Stimulated activated CD4-positive, alpha-beta T cell treated with anti-CD3 and anti-CD28 coated beads, Interleukin-2, amount 100 ng/mL, for 4 hours (primary cell): ENCODE data around the gene CPOX.

ENCODE experiments used
- DNase-seq: peaks from one replicate; pipeline ENCODE4 v3.0.0-alpha.2; 2020; ENCODE audit warnings: low read depth

Gene CPOX

DNA sequence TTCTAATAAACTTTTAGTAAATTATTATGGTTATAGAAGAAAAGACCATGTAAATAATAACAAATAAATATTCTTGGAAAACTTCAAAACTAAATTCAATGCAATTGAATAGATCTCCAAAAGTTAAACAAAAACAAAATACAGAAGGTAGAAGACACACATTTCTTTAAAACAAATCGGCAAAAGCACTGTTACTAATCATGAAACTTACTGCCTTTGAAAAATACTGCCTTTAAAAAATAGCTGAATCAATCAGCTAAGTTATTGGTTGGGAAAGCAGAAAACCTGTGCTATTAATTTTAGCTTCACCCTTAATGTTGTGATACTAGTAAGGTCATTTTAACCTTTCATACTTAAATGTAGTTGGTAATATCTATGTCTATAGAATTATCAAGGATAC lies 58.7 kb downstream of the CPOX start:
- DNase-seq, result no peak

DNA sequence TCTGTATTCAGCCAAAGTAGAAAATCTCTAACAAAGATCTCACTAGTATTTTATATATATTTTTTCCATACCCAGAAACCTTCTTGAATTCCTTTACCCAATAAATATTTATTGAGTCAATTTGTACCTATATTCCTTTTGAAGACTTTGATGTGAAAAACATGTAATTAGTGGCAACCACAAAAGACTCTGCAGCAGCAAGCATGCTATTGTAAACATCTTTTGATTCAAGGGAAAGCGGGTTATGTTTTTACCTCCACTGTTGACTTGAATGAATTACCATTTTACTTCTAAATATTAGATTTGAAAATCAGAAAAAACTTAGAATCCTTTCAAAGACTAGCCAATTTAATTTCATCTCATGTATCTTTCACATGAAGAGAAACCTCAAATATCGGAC lies 59.2 kb downstream of the CPOX start:
- no peak for DNase-seq

DNA sequence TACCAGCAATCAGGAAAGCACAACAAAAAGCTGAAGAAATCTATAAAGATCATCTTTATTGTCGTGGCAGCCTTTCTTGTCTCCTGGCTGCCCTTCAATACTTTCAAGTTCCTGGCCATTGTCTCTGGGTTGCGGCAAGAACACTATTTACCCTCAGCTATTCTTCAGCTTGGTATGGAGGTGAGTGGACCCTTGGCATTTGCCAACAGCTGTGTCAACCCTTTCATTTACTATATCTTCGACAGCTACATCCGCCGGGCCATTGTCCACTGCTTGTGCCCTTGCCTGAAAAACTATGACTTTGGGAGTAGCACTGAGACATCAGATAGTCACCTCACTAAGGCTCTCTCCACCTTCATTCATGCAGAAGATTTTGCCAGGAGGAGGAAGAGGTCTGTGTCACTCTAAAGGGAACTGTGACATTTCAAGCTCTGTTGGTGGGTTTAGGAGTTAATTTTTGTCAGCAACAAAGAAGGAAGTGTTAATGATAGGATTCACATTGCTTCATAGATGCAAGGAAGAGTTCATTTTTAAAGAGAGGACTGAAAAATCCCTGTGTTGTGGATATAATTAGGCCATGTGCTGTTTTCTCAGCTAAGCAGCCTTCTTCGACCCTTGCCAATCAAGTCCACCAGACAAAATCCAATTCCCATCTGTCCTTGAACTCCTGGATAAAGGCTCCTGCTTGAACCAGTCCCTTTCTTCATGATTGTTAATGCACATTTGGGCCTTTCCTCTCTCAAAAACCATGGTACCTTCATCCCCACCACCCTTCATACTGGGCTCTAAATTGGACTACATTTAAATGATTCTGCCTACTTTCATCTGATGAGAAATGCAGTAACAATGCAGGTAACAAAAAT lies 60.5 kb downstream of the CPOX start:
- DNase-seq, result no peak

DNA sequence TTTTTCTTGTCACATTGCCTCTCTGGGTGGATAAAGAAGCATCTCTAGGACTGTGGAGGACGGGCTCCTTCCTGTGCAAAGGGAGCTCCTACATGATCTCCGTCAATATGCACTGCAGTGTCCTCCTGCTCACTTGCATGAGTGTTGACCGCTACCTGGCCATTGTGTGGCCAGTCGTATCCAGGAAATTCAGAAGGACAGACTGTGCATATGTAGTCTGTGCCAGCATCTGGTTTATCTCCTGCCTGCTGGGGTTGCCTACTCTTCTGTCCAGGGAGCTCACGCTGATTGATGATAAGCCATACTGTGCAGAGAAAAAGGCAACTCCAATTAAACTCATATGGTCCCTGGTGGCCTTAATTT lies 61.2 kb downstream of the CPOX start:
- no peak for DNase-seq

DNA sequence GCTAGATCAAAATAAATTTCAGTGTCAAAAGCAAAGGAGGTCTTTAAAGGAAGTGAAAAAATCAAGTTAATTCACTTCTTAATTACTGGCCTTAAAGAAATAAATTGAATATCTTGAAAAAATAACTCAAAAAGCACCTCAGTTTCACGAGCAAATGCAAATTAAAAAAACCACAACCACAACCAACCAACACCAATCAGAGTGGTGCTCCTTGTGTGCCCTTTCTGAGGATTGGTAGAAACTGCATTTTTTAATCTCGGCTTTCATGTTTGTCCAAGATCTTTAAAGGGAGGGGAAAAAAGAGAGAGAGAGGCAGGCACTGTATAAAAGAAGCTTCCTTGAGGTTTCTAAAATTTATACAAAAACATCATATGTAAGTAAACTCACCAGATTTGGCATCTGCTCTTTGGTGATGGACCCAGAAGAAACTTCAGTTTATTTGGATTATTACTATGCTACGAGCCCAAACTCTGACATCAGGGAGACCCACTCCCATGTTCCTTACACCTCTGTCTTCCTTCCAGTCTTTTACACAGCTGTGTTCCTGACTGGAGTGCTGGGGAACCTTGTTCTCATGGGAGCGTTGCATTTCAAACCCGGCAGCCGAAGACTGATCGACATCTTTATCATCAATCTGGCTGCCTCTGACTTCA lies 61.7 kb downstream of the CPOX start, which contains the start of gene GPR15:
TSS of gene GPR15 (plus strand) at position 357 of the 653 bp plus-strand sequence. CDS start at position 413, 56 bp downstream.
- no peak for DNase-seq

DNA sequence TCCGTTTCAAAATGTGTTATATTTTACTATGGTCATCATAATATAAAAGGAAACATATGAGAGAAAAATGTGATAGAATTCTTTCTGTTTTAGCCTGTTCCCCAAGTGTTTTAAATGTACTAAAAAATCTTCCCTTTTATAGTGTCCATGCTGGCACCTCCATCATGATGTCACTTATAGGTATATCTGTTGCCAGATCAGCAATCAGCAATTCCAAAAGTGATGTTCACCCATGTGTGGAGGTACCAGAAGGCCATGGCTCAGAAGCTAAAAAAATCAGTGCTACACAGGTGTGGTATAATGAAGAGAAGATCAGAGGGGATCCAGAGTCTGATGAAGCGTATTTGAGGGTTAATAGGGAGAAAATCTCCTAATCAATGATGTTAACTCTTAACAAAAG lies 62.7 kb downstream of the CPOX start:
- no peak for DNase-seq

DNA sequence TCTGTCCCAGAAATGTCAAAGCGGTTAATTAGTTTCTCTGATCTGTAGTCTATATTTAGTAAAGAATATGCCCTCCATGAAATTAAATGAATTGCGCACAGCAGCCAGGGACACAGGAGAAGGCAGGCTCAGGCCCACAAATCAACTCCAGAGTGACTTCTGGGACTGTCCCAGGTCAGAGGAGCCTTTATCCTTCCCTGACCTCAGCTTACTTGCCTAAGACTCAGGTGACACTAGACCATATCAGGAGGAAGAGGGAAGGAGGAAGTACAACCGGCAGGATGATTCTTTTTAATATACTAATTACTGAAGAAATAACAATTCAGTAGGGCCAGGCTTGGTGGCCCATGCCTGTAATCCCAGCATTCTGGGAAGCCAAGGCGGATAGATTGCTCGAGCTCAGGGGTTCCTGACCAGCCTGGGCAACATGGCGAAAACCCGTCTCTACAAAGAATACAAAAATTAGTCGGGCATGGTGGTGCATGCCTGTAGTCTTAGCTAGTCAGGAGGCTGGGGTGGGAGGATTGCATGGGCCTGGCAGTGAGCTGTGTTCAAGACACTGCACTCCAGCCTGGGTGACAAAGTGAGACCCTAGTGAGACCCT lies 63.5 kb downstream of the CPOX start:
- DNase-seq, result no peak
